ENCODE results near the gene UBE2L3. TPM values are rescaled to one million over a fixed set of nuclear protein-coding genes. Genes with fewer than 3 reads are reported as not detected.
A peak's percentile ranks its signal among the peaks of the same experiment; 100 is the strongest.

UBE2L3 gene
- total RNA-seq, 1 donor from 2014 or later = 25.3 TPM

Small RNA genes lying within 50 kb of the gene (small RNA-seq; reads per million reads assigned to genes)
- gene MIR301B (ENCODE audit: low replicate concordance) (2.7 reads per million, percentile 88 among the genes with 10 or more reads in this experiment), gene RF00492 (ENCODE audit: low replicate concordance) (not detected), gene RN7SKP221 (ENCODE audit: low replicate concordance) (not detected)

Other genes with a start within 250 kb of the UBE2L3 start
- gene RIMBP3B, start 184.0 kb upstream of the UBE2L3 start, total RNA-seq = 0.10 TPM
- gene HIC2, start 150.3 kb upstream of the UBE2L3 start, total RNA-seq = 4.8 TPM
- 1.8 TPM for gene TMEM191C, start 100.3 kb upstream of the UBE2L3 start, total RNA-seq
- not detected for gene RIMBP3C, start 16.3 kb upstream of the UBE2L3 start, total RNA-seq
- 4.7 TPM for gene YDJC, start 62.3 kb downstream of the UBE2L3 start, total RNA-seq
- gene CCDC116, start 65.0 kb downstream of the UBE2L3 start, total RNA-seq = 0.20 TPM
- gene SDF2L1, start 74.6 kb downstream of the UBE2L3 start, total RNA-seq = 7.2 TPM
- gene PPIL2, start 98.3 kb downstream of the UBE2L3 start, total RNA-seq = 22.3 TPM
- gene YPEL1, start 168.1 kb downstream of the UBE2L3 start, total RNA-seq = 5.8 TPM

Data from skin of body (tissue), 2 donors.